Ovary (tissue), 3 donors: ENCODE measurements around the gene ATAD3C.

Experiments
- EP300 ChIP-seq: sonication (generic); formaldehyde crosslinking; IDR thresholded peaks from one replicate; pipeline ENCODE4 v1.6.1; 2017; ENCODE audit warnings: antibody characterized with exemption
- POLR2A ChIP-seq: fragments of 450-650 bp; IDR thresholded peaks from one replicate; pipeline ENCODE4 v1.6.1; 2017; ENCODE audit warnings: antibody characterized with exemption, mild to moderate bottlenecking, moderate library complexity
- TF ChIP-seq, protein P1 (sequence below), 3 donors: fragments of 450-650 bp in 2 of 3; fragments of 200-600 bp in 1 of 3; IDR thresholded peaks; one replicate each; pipeline versions ENCODE4 v1.5.1 to v1.8.0; 2016 to 2022; ENCODE audit warnings: antibody characterized with exemption in 3 of 3, mild to moderate bottlenecking in 1 of 3
- donor health status: DM: no; HTN: no; CAD: no.

DNA sequence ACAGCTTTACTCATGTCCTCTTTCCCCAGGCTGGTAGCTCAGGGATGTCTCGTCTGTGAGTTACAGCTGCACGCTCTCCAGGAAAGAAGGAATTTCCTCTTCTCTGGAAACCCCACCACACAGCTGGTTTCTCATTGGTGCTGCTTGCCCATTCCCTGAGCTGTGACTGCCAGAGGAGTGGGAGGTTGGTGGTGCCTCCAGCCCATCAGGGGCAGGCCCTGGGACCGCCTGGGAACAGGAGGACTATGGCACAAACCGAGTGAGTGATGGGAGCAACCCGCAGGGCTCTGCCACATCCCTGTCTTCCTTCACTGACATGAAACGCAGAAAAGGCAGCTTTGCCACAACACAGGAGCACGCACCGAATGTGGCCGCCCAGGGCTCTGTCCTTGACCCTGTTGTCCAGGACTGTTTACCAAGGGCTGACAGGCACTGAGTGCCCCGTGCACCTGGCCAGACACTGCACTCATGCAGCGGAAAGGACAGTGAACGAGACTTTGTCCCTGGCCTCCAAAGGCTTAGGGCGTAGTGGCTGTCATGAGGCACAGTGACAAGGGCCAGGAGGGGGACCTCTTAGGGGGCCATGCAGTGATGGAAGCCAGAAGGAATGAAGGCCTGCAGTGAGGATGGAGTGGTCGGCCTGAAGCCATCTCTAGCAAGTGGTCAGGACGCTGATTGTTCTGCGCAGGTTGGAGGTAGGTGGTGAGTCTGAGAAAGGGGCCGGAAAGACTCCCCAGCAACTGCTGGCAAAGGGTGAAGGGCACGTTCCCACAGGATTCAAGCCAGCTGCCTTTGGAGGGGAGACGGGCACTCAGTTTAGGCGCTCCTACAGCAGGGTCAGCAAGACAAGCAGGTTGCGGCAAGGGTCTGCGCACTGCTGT lies 48.7 kb upstream of the ATAD3C start:
- TF ChIP-seq, protein P1, sequence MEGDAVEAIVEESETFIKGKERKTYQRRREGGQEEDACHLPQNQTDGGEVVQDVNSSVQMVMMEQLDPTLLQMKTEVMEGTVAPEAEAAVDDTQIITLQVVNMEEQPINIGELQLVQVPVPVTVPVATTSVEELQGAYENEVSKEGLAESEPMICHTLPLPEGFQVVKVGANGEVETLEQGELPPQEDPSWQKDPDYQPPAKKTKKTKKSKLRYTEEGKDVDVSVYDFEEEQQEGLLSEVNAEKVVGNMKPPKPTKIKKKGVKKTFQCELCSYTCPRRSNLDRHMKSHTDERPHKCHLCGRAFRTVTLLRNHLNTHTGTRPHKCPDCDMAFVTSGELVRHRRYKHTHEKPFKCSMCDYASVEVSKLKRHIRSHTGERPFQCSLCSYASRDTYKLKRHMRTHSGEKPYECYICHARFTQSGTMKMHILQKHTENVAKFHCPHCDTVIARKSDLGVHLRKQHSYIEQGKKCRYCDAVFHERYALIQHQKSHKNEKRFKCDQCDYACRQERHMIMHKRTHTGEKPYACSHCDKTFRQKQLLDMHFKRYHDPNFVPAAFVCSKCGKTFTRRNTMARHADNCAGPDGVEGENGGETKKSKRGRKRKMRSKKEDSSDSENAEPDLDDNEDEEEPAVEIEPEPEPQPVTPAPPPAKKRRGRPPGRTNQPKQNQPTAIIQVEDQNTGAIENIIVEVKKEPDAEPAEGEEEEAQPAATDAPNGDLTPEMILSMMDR (IDR thresholded peaks at IDR 0.05), result no peak
- TF ChIP-seq POLR2A (no peak), EP300 (no peak)
